Dedifferentiated amniotic fluid mesenchymal stem cell (primary cell): ENCODE data around the gene PARD3B.

Experiments used
- DNase-seq: peaks from one replicate; pipeline ENCODE4 v3.0.0-alpha.2; 2016; ENCODE audit errors: extremely low spot score

PARD3B gene

DNA sequence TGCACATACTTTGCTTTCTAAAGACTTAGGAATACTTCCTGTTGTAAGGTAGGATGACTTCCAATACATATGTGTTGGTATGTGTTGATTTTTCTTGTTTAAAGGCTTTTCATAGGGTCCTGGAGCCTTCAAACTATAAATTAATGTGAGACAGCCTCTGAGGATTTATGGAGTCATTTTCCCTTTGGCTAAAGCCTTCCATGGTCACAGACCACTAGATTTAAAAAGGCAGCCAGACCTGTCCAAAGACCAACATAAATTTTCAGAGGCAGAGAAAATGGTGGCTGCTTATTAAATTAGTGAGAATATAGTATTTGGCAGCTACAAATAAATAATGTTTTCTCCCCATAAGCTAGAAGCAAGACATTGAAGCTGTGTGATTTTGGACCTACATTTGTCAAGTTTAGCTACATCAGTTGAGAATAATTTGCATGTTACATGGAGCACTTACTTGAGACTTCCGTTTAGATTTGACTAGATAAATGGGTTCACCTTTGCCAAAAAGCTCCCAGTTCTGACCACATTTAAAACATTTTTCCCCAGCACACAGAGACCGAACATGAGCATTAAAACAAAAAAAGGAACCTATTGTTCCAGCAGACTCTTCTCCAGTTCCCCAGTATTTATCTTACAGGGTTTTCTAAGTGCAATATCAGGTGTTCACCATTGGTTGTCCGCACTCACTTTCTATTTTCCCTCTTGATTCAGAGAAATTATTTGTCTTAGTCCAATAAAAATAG, 402.9 kb downstream of the PARD3B start:
- DNase-seq: no peak

DNA sequence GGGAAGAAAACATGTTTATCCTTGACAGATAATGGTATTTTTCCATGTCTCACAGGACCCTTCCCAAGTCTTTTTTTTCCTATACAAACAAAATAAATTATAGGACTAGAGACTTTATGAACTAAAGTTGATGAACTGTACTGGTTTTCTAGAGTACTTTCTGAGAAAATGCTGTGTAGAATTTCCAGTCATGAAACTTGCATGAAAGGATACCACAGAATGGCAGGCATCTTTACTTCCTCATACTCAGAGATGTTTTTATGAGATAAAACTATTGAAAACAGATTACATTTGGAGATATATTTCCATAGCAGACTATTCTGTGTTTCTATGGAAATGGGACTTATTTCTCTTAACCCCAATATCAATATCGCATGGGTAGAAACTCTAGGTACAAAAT, 403.5 kb downstream of the PARD3B start:
- no peak for DNase-seq

DNA sequence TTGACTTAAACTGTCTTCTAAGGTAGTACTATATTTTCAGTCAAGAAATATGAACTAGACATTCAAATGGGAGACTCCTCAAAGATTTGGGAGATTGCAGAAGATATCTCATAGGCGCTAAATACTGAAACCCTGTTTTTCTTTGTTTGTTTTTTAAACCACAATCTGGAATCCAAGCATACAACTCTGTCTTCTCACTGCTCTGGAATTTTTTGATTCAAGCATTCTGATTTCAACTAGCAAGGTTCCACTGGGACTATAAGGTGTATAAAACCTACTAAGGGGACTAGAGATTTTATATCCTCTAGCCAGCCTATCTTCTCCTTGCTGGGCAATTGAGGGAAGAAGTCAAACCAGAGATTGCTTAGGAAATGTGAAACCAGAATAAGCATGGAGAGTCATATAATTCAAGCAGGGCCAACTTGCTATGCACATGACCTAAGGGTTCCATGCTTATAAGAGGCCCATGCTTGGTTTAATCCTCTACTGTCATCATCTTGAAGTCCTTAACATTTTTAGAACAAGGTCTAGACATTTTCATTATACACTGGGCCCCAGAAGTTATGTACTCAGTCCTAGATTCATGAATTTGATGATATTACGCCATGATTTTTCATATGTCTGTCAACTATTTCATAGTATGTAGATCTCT, 405.5 kb downstream of the PARD3B start:
- DNase-seq: peak; percentile 47

GRCh38 chr2:204958371-204958770, 413.1 kb downstream of the PARD3B start:
- no peak for DNase-seq

GRCh38 chr2:204964414-204964813, 419.1 kb downstream of the PARD3B start:
- DNase-seq: no peak

DNA sequence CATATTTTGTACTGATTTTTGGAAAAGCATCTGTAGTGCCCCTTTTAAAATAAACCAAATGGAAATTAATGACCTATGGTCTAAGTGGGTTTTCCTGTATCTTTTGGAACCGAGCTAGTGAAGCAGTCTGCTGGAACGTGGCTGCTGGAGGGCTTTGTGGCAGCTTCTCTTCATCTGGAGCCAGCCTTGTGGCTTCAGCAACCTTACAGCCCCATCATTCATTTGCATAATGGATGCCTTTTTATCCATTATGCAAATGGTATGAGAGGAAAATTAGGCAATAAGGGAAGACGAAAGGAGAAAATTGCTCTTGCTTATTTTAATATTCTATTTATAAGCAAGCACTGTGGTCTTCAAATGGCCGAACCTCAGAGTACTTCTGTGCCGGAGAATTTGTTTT, 421.0 kb downstream of the PARD3B start:
- no peak for DNase-seq

DNA sequence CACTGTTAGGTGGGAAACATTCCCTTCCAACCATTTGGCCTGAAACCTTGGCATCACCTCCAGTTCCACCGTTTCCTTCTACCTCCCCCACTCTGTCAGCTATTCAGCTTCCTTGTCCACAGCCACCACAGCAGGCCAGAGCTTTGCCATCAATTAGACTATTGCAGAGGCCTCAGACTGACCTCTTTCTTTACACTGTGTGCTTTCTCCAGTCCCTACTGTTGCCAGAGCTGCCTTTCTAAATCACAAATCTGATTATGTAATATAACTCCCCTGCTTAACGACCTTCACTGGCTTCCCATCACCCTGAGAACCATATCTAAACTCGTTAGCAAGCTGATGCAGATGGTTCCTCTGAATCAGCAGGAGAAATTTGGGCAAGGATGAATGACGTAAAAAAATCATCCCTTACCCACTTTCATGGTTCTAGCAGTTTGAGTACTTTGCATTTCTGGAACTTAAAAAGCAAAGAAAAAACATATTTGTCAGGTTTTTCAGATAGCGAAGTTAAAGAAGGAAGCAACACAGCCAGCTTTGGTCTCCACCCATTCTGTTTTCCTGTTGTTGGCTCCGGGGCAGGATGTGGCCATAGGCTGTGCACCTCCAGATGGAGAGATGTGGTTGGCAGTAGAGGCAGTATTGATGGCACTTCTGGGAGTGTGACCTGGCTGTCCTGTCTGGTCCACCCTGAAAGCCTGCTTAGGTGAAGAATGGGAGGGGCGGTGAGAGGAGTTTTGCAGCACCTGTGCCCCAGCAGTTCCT, 422.1 kb downstream of the PARD3B start:
- DNase-seq: no peak

- no peak for DNase-seq
Observed at GRCh38 chr2:204971206-204971907, 426.1 kb downstream of the PARD3B start.

- DNase-seq: no peak
Observed at GRCh38 chr2:204972161-204972560, 426.9 kb downstream of the PARD3B start.

DNA sequence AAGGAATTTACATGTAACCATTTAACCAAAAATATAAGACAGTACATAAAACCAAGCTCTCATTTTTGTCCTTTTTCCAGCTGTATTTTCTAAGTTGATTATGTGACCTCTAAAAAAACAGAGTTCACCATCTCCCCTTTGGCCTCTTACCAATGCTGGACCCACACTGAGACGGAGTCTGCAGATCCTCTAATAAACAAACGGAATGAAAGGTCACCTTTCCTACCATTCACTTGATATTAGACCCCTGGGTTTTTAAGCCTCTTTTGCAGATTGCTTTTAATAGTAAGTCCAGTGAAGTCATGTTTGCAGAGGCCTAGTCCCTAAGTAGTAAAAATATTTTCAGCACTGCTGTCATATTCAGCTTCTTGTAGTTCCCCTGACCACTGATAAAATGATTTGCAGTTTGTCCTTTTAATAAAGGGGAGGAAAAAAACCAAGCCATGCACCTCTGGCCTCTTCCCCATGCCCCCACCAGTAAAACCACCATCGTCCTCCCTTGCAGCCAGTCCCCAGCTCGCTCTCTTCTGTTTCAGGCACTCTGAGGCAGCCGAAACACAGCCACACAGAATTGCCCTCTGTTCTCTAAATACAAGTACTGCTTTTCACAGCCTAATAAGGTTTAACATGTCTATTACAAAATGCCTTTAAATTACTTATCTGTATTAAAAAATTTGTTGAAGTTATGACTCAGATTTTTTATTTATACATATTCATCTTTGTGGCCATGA, 427.5 kb downstream of the PARD3B start:
- DNase-seq: no peak

GRCh38 chr2:204973616-204974015, 428.3 kb downstream of the PARD3B start:
- no peak for DNase-seq

GRCh38 chr2:204974487-204974886, 429.2 kb downstream of the PARD3B start:
- DNase-seq: no peak

DNA sequence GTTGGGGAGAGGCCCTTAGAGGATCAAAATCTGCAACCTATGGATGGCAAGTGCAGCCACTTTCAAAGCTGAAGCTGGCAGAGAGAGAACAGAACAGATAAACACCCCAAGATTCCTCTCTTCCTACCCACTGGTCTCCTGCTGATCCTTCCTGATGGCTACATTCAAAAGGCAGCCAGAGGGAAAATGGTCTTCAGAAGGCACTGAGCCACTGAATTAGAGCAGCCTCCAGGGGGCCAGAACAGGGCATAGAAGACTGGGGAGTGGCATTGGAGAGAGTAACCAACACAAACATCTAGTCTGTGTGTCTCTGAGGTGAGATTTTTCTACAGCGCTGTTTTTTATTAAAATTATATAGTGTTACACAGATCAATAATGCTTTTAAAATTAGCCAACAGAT, 432.6 kb downstream of the PARD3B start:
- DNase-seq: no peak

GRCh38 chr2:204982303-204982702, 437.0 kb downstream of the PARD3B start:
- DNase-seq: no peak

GRCh38 chr2:204984518-204984917, 439.2 kb downstream of the PARD3B start:
- DNase-seq: no peak

DNA sequence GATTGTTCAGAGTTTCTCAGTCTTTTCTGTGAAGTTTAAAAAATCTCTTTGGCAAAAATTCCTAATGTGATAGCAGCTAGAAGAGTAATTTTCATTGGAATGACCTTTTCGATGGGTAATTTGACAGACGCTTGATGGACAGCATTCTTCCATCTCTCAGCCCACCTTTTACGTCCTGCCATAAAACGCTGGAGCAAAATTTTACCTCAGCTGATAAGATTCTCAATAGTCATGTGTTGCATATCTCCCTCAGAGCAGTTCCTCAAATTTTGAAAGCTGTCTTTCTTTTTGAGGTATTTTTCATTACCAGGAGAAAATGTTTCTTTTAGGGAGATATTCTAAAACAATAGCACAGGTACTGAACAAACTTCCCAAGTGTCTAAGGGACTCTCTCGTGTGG, 441.4 kb downstream of the PARD3B start:
- DNase-seq: no peak

GRCh38 chr2:204988836-204989235, 443.6 kb downstream of the PARD3B start:
- DNase-seq: no peak

DNA sequence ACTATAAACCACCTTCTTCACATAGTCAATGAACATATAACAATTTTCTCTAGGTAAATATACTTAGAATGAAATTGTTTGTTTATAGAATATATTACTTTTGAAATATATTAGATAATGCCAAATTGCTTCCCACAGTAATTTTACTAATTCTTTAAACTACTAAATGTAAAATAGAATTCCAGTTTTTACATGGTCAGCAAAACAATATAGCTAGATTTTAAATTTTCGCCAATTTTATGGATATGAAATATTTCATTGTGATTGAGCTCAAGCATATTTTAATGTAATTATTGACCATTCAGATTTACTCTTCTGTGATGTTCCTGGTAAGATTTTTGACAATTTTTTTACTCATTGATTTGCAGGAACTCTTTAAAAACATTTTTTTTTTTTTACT, 444.6 kb downstream of the PARD3B start:
- no peak for DNase-seq

GRCh38 chr2:205001300-205001966, 456.2 kb downstream of the PARD3B start:
- no peak for DNase-seq

- DNase-seq: no peak
Observed at GRCh38 chr2:205002390-205002789, 457.1 kb downstream of the PARD3B start.

DNA sequence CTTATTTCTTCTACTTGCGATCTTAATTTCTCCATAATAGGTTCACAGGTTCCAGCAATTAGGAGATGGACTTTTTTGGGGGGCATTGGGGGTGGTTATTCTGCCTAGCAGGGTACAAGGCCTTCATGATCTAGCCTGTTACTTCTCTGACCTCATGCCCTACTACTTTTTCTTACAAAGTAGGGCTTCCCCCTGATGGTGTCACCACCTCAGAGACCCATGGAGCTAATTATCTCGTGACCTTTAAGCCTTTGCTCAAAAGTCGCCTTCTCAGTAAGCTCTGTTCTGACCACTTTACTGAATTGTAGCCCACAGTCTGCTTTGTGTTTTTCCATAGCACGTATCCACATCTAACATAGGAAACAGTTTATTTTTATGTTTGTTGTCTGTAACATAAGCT, 458.0 kb downstream of the PARD3B start:
- DNase-seq: no peak
